Measurements from ENCODE around the gene CDH1.
A peak's percentile ranks its signal among the peaks of the same experiment; 100 is the strongest.
"Not testable (repeated sequence)": the region's sequence is repeated elsewhere in the genome, so short reads cannot be mapped to it uniquely, and the experiment has no call there.

The CDH1 gene

GRCh38 chr16:68764862-68765261 is 27.8 kb downstream of the CDH1 start:
- peak; percentile 38 for DNase-seq

GRCh38 chr16:68767581-68767980 is 30.5 kb downstream of the CDH1 start:
- DNase-seq: no peak

GRCh38 chr16:68768175-68768574 is 31.1 kb downstream of the CDH1 start:
- no peak for DNase-seq

- DNase-seq: no peak
Observed at GRCh38 chr16:68768771-68769170, 31.7 kb downstream of the CDH1 start.

- no peak for DNase-seq
Observed at GRCh38 chr16:68770671-68771070, 33.6 kb downstream of the CDH1 start.

GRCh38 chr16:68772030-68772681 is 35.1 kb downstream of the CDH1 start:
- DNase-seq: no peak

GRCh38 chr16:68772871-68773270 is 35.8 kb downstream of the CDH1 start:
- no peak for DNase-seq

- DNase-seq: no peak
Observed at GRCh38 chr16:68774982-68775634, 38.0 kb downstream of the CDH1 start.

GRCh38 chr16:68776821-68777485 is 39.9 kb downstream of the CDH1 start:
- DNase-seq: peak; percentile 10

GRCh38 chr16:68778551-68779231 is 41.6 kb downstream of the CDH1 start:
- no peak for DNase-seq

GRCh38 chr16:68779891-68780290 is 42.8 kb downstream of the CDH1 start:
- DNase-seq: no peak

GRCh38 chr16:68781784-68782183 is 44.7 kb downstream of the CDH1 start:
- DNase-seq: no peak

- DNase-seq: no peak
Observed at GRCh38 chr16:68782198-68783174, 45.4 kb downstream of the CDH1 start.

GRCh38 chr16:68784226-68784625 is 47.1 kb downstream of the CDH1 start:
- DNase-seq: no peak

GRCh38 chr16:68784721-68785120 is 47.6 kb downstream of the CDH1 start:
- no peak for DNase-seq

- no peak for DNase-seq
Observed at GRCh38 chr16:68785715-68786114, 48.6 kb downstream of the CDH1 start.

GRCh38 chr16:68786685-68787418 is 49.8 kb downstream of the CDH1 start:
- DNase-seq: no peak

GRCh38 chr16:68787419-68787807 is 50.3 kb downstream of the CDH1 start:
- not testable (repeated sequence) for DNase-seq

GRCh38 chr16:68790130-68790761 is 53.2 kb downstream of the CDH1 start:
- no peak for DNase-seq

- DNase-seq: no peak
Observed at GRCh38 chr16:68790944-68791343, 53.9 kb downstream of the CDH1 start.
